Measurements from ENCODE around the gene CACNA1I.

The CACNA1I gene

DNA sequence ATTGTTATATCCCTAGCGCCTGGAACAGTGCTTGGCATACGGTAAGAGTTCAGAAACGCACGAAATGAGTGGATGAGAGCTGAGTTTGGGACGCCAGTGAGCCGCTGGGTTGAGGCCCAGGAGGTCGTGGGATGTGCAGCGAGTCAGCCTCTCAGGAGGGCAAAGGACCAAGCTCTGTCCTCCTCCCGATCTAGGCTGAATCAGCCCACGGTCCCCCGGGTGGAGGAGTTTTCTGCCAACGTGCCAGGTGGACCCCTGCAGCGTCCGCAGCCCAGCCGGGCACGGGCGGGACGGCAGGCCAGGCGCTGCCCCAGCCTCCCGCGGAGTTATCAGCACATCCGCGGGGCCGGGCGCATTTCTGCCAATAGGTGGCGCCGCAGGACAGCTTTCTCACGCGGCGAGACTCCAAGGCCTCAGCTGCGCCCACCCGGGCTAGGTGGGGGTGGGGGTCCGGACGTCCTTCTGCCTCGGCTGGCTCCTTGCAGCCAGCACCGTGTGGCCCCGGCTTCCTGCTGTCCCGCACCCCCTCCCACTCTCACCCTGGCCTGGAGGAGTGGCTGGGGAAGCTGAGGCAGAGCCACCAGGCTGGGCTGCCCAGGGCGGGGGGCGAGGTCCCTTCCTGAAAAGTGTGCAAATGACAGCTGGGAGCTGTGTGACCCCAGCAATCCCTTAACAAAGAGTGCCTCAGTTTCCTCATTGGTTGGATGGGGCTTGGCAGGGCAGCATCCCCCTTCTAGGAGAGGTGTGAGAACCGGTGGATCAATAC is 35.8 kb upstream of the CACNA1I start:
- Histone ChIP-seq H3K27ac (ENCODE audit: low read depth, low read length) (no peak overlapping the region), H3F3A (ENCODE audit: insufficient read depth) (peaks cover 12% of the 10 kb centered on the region), H3K36me3 (ENCODE audit: low read length) (no peaks in the 10 kb centered on the region), H3K79me2 (ENCODE audit: insufficient read depth, low read length) (peaks cover 25% of the 10 kb centered on the region), H3K9me2 (replicated peaks; ENCODE audit: insufficient read depth, low read length) (no peaks in the 10 kb centered on the region), H3K27me3 (ENCODE audit: low read length) (no peaks in the 10 kb centered on the region), H3K9ac (ENCODE audit: low read length) (no peak overlapping the region), H2AFZ (ENCODE audit: low read depth, low read length, severe bottlenecking) (peak overlapping the region; percentile 62), H4K20me1 (ENCODE audit: low read depth, low read length) (no peaks in the 10 kb centered on the region), H3K9me3 (ENCODE audit: insufficient read depth, low read length) (no peaks in the 10 kb centered on the region), H3K4me2 (ENCODE audit: low read depth, low read length, poor library complexity, severe bottlenecking) (no peak overlapping the region), H3K4me3 (ENCODE audit: insufficient read depth, low read length, poor library complexity, severe bottlenecking) (no peak overlapping the region)
- TF ChIP-seq, protein P1, sequence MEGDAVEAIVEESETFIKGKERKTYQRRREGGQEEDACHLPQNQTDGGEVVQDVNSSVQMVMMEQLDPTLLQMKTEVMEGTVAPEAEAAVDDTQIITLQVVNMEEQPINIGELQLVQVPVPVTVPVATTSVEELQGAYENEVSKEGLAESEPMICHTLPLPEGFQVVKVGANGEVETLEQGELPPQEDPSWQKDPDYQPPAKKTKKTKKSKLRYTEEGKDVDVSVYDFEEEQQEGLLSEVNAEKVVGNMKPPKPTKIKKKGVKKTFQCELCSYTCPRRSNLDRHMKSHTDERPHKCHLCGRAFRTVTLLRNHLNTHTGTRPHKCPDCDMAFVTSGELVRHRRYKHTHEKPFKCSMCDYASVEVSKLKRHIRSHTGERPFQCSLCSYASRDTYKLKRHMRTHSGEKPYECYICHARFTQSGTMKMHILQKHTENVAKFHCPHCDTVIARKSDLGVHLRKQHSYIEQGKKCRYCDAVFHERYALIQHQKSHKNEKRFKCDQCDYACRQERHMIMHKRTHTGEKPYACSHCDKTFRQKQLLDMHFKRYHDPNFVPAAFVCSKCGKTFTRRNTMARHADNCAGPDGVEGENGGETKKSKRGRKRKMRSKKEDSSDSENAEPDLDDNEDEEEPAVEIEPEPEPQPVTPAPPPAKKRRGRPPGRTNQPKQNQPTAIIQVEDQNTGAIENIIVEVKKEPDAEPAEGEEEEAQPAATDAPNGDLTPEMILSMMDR (IDR thresholded peaks at IDR 0.05; ENCODE audit: insufficient read depth, low read length, poor library complexity, severe bottlenecking) = peak; percentile 58
- TF ChIP-seq EZH2phosphoT487 (conservative IDR thresholded peaks at IDR 0.05; ENCODE audit: low read length) = no peak

DNA sequence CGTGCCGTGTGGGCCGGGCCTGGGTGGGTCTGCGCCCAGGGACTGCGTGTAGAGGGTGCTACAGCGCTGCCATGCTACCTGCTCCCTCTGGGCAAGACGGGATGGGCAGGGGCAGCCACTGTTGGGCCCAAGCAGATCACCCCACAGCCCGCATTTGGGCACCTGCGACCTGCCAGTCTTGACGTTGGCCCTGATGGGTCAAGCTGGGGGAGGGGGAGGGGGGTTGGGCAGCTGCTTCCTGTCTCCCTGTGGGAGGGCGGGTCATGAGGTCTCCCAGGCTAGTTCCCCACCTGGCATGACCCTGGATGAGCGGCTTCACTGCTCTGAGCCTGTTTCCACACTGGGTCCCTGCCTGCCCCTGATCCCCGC is 35.2 kb upstream of the CACNA1I start:
- Histone ChIP-seq H2AFZ (ENCODE audit: low read depth, low read length, severe bottlenecking) (no peak overlapping the region), H3K9ac (ENCODE audit: low read length) (no peak overlapping the region), H3K79me2 (ENCODE audit: insufficient read depth, low read length) (peaks cover 21% of the 10 kb centered on the region), H4K20me1 (ENCODE audit: low read depth, low read length) (no peaks in the 10 kb centered on the region), H3K9me2 (replicated peaks; ENCODE audit: insufficient read depth, low read length) (no peaks in the 10 kb centered on the region), H3K27me3 (ENCODE audit: low read length) (no peaks in the 10 kb centered on the region), H3F3A (ENCODE audit: insufficient read depth) (peaks cover 7% of the 10 kb centered on the region; the same call in 1 of the 2 replicates), H3K4me3 (ENCODE audit: insufficient read depth, low read length, poor library complexity, severe bottlenecking) (no peak overlapping the region), H3K9me3 (ENCODE audit: insufficient read depth, low read length) (no peaks in the 10 kb centered on the region), H3K36me3 (ENCODE audit: low read length) (no peaks in the 10 kb centered on the region), H3K4me2 (ENCODE audit: low read depth, low read length, poor library complexity, severe bottlenecking) (no peak overlapping the region), H3K27ac (ENCODE audit: low read depth, low read length) (no peak overlapping the region)
- TF ChIP-seq, protein P1 (IDR thresholded peaks at IDR 0.05; ENCODE audit: insufficient read depth, low read length, poor library complexity, severe bottlenecking) = no peak
- TF ChIP-seq EZH2phosphoT487 (conservative IDR thresholded peaks at IDR 0.05; ENCODE audit: low read length) = no peak

DNA sequence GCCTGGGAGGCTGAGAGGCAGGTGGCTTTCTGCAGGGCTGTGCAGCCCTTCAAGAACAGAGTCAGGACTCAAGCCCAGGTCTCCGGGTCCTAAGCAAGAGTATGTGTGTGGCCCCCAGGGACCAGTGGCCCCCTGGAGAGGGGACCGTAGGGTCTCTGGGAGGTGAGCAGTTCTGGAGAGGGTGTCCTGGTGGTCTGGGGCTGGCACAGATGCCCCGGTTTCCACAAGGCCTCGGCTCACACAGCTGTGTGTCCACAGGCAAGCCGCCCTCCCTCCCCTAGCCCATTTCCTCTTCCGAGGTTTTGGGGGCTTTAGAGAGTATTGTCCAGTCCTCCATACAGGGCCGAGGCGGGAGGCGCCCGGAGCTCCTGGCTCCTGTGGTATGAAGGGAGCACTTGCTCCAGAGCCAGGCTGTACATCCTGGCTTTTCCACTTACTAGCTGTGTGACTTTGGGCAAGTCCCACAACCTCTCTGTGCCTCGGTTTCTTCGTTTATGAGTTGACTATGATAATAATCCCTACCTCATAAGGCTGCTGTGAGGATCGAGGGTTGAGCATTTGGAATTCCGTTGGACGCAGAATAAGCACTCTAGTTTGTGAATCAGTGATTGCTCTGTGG is 34.6 kb upstream of the CACNA1I start:
- TF ChIP-seq, protein P1 (IDR thresholded peaks at IDR 0.05; ENCODE audit: insufficient read depth, low read length, poor library complexity, severe bottlenecking) = no peak
- no peak for TF ChIP-seq EZH2phosphoT487 (conservative IDR thresholded peaks at IDR 0.05; ENCODE audit: low read length)
- Histone ChIP-seq H3K4me3 (ENCODE audit: insufficient read depth, low read length, poor library complexity, severe bottlenecking) (no peak overlapping the region), H3K4me2 (ENCODE audit: low read depth, low read length, poor library complexity, severe bottlenecking) (no peak overlapping the region), H3F3A (ENCODE audit: insufficient read depth) (peaks cover 7% of the 10 kb centered on the region; the same call in 1 of the 2 replicates), H3K36me3 (ENCODE audit: low read length) (no peaks in the 10 kb centered on the region), H3K27me3 (ENCODE audit: low read length) (no peaks in the 10 kb centered on the region), H4K20me1 (ENCODE audit: low read depth, low read length) (no peaks in the 10 kb centered on the region), H3K9me2 (replicated peaks; ENCODE audit: insufficient read depth, low read length) (no peaks in the 10 kb centered on the region), H3K9ac (ENCODE audit: low read length) (no peak overlapping the region), H2AFZ (ENCODE audit: low read depth, low read length, severe bottlenecking) (no peak overlapping the region), H3K9me3 (ENCODE audit: insufficient read depth, low read length) (no peaks in the 10 kb centered on the region), H3K79me2 (ENCODE audit: insufficient read depth, low read length) (peaks cover 15% of the 10 kb centered on the region), H3K27ac (ENCODE audit: low read depth, low read length) (no peak overlapping the region)

Data from SU-DHL-6 (cell line).